ENCODE measurements around the gene ARRDC3.

DNA sequence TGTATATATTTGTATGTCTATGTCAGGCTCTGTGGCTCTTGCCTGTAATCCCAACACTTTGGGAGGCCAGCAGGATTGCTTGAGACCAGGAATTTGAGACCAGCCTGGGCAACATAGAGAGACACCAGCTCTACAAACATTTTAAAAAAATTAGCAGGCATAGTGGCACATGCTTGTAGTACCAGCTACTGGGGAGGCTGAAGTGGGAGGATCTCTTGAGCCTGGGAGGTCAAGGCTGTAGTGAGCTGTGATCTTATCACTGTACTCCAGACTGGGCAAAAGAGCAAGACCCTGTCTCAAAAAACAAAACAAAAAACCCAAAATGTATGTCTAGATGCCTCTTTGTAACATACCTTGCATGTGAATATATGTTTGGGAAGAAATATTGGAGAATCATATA lies 15.8 kb downstream of the ARRDC3 start:
- TF ChIP-seq, protein P1, sequence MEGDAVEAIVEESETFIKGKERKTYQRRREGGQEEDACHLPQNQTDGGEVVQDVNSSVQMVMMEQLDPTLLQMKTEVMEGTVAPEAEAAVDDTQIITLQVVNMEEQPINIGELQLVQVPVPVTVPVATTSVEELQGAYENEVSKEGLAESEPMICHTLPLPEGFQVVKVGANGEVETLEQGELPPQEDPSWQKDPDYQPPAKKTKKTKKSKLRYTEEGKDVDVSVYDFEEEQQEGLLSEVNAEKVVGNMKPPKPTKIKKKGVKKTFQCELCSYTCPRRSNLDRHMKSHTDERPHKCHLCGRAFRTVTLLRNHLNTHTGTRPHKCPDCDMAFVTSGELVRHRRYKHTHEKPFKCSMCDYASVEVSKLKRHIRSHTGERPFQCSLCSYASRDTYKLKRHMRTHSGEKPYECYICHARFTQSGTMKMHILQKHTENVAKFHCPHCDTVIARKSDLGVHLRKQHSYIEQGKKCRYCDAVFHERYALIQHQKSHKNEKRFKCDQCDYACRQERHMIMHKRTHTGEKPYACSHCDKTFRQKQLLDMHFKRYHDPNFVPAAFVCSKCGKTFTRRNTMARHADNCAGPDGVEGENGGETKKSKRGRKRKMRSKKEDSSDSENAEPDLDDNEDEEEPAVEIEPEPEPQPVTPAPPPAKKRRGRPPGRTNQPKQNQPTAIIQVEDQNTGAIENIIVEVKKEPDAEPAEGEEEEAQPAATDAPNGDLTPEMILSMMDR (IDR thresholded peaks at IDR 0.05; ENCODE audit: low read depth, low read length), result no peak
- no peak for TF ChIP-seq EZH2phosphoT487 (IDR thresholded peaks at IDR 0.05; ENCODE audit: low read depth)

Data from OCI-LY3 (cell line).